Rectal smooth muscle tissue (tissue), 1 donor: ENCODE measurements around the gene CNOT2.
"Not testable (repeated sequence)": the region's sequence is repeated elsewhere in the genome, so short reads cannot be mapped to it uniquely, and the experiment has no call there.

Experiments used
- H3K27ac ChIP-seq: one replicate; pipeline ENCODE4 v1.7.0; 2013; ENCODE audit warnings: low read depth, low read length, inconsistent platforms
- H3K27me3 ChIP-seq: one replicate; pipeline ENCODE4 v1.7.0; 2013; ENCODE audit warnings: low read length; ENCODE audit not compliant: control insufficient read depth, insufficient read depth
- H3K36me3 ChIP-seq: one replicate; pipeline ENCODE4 v1.7.0; 2013; ENCODE audit warnings: low read length; ENCODE audit not compliant: control insufficient read depth, insufficient read depth
- H3K4me1 ChIP-seq: one replicate; pipeline ENCODE4 v1.7.0; 2013; ENCODE audit warnings: low read length; ENCODE audit not compliant: control insufficient read depth, insufficient read depth
- H3K4me3 ChIP-seq: one replicate; pipeline ENCODE4 v1.7.0; 2013; ENCODE audit warnings: low read length
- H3K9ac ChIP-seq: one replicate; pipeline ENCODE4 v1.7.0; 2013; ENCODE audit warnings: low read length

CNOT2 gene

DNA sequence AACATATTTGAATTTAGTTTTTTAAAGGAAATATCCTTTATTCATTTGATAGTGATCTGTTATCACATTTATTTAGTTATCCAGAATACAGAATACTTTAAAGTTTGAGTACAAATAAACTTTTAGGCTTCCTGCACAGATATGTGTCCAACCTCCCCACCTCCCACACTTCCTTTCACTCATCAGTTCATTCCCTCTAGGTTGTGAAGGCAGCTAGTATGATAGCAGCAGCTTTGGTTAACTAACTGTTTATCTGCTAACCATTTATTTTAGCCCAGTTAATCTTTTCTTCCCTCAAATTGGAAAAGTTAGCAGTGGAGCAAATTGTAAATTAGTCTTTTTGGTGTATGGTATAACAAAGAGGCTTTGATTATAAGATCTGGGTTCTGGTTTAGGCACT is 35.7 kb downstream of the CNOT2 start:
- Histone ChIP-seq H3K36me3 (no peaks in the 10 kb centered on the region), H3K9ac (no peak overlapping the region), H3K27ac (no peak overlapping the region), H3K4me3 (no peak overlapping the region), H3K4me1 (no peaks in the 10 kb centered on the region), H3K27me3 (no peaks in the 10 kb centered on the region)

DNA sequence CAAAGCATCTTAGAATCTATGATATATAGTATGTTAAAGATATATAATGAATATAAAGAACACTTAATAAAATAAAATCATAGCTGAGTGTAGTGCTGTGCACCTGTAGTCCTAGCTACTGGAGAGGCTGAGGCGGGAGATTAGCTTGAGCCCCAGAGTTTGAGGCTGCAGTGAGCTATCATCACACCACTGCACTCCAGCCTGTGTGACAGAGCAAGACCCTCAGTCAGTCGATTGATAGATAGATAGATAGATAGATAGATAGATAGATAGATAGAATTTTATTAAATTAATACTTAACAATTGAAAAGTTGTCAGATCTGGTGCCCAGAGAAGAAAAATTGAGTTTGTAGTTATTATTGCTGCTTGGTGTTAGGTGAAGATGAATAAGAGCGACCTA is 40.0 kb downstream of the CNOT2 start:
- no peaks in the 10 kb centered on the region for H3K27me3 ChIP-seq
- H3K36me3 ChIP-seq = peaks cover 4% of the 10 kb centered on the region
- no peak overlapping the region for H3K9ac ChIP-seq
- H3K27ac ChIP-seq = no peak overlapping the region
- H3K4me3 ChIP-seq = no peak overlapping the region
- no peaks in the 10 kb centered on the region for H3K4me1 ChIP-seq

DNA sequence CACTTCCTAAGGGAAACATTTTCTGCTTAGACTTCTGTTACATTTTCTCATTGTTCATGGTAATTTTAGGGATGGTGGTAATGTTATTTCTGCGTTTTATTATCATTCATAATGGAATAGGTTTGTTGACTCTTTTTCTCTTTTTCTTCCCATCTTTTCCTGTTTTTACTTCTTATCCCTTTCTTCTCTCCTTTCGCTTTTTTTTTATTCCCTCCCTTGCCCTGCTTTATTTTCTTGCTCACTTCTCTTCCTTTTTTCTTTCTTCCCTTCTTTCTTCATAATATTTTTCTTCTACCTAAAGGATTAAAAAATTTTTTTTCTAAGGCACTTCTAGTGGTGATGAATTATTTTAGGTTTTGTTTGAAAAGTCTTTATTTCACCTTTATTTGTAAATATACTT is 45.6 kb downstream of the CNOT2 start:
- peaks cover 4% of the 10 kb centered on the region for H3K36me3 ChIP-seq
- H3K4me1 ChIP-seq = no peaks in the 10 kb centered on the region
- no peaks in the 10 kb centered on the region for H3K27me3 ChIP-seq
- H3K27ac ChIP-seq = no peak overlapping the region
- H3K9ac ChIP-seq = no peak overlapping the region
- no peak overlapping the region for H3K4me3 ChIP-seq

DNA sequence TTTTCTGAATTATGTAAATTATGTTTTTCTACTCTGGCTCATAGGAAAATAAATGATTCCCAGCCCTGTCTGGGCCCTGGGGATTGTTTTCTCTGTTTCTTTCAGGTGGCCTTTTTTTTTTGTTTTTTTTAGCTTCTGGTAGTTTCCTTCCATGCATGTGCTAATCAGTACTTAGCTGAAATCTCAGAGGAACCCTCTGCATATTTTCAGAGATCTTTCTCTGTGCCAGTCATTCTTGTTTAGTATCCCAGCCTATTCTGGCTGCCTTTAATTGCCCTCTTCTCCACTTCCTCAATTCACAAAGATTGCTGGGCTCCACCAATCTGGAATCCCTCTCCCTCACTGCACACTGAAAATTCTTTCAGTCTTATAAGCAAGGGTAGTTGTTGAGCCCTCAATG is 46.9 kb downstream of the CNOT2 start:
- Histone ChIP-seq H3K4me1 (no peaks in the 10 kb centered on the region), H3K9ac (no peak overlapping the region), H3K4me3 (no peak overlapping the region), H3K36me3 (peaks cover 8% of the 10 kb centered on the region), H3K27ac (no peak overlapping the region), H3K27me3 (no peaks in the 10 kb centered on the region)

DNA sequence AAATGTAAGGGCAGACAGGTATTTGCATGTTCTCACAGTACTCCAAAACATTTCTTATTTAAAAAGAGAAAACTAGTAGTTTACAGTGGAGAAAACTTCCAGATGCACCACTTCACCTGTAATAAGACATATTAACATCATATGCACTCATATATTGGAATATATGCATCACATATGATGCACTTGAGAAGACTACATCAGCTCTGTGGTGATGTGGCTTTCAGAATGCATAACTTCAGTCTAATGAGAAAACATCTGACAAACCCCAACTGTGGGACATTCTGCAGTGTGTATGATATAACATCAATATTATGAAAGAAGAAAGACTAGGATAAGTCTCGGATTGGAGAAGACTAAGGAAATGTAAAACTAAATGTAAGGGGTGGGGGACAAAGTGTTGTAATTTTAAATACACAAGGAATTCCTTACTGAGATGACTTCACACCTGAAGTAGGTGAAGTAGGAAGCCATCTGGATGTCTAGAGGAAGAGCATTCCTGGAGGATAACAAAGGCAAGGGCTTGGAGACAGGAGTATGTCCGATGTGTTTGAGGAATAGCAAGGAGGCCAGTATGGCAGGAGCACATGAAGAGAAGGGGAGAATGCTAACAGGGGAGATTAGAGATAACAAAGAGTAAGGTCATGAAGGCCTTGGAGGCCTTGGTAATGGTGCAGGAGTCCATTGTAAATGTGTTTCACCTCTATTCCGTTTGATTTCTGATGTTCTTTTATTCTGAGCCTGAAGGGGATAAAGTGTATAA is 49.0 kb downstream of the CNOT2 start:
- Histone ChIP-seq H3K27me3 (no peaks in the 10 kb centered on the region), H3K4me1 (no peaks in the 10 kb centered on the region), H3K27ac (no peak overlapping the region)

DNA sequence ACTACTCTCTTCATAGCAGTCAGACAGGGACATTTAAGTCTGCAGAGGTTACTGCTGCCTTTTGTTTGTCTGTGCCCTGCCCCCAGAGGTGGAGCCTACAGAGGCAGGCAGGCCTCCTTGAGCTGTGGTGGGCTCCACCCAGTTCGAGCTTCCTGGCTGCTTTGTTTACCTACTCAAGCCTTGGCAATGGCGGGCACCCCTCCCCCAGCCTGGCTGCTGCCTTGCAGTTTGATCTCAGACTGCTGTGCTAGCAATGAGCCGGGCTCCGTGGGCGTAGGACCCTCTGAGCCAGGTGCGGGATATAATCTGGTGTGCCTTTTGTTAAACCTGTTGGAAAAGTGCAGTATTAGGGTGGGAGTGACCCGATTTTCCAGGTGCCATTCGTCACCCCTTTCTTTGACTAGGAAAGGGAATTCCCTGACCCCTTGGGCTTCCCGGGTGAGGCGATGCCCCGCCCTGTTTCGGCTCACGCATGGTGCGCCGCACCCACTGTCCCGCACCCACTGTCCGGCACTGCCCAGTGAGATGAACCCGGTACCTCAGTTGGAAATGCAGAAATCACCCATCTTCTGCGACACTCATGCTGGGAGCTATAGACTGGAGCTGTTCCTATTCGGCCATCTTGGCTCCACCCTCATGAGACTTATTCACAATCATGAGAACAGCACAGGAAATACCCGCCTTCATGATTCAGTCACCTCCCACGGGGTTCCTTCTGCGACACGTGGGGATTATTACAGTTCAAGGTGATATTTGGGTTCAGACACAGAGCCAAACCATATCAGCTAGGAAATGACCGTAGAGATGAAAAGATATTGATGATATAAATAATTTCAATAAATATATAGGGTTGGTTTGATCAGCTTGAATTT is 61.7 kb downstream of the CNOT2 start:
- H3K4me3 ChIP-seq, H3K27ac ChIP-seq, H3K4me1 ChIP-seq, H3K27me3 ChIP-seq, H3K36me3 ChIP-seq, H3K9ac ChIP-seq: not testable (repeated sequence)

More for the DNA sequence above, 49.0 kb downstream of the CNOT2 start:
- Histone ChIP-seq H3K36me3 (peaks cover 4% of the 10 kb centered on the region), H3K9ac (no peak overlapping the region), H3K4me3 (no peak overlapping the region)

DNA sequence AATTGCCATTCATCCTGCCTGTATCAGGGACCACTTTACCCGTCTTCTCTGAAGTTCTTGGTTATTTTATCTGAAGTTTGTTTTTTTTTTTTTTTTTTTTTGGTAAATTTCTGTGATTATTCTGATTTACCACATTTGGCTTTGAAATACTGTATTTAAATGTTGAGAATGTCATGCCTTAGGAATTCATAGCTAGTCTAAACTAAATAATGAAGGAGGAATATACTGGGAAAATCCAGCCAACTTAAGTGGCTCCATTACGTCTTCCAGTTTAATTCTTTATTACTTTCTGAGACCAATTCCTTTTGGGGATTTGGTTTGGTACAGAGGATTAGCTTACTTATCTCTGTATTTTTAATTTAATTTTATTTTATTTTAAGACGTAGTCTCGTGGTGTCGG is 62.6 kb downstream of the CNOT2 start:
- Histone ChIP-seq H3K4me1 (no peaks in the 10 kb centered on the region), H3K9ac (no peak overlapping the region), H3K4me3 (no peak overlapping the region), H3K27me3 (no peaks in the 10 kb centered on the region), H3K36me3 (no peaks in the 10 kb centered on the region), H3K27ac (no peak overlapping the region)

DNA sequence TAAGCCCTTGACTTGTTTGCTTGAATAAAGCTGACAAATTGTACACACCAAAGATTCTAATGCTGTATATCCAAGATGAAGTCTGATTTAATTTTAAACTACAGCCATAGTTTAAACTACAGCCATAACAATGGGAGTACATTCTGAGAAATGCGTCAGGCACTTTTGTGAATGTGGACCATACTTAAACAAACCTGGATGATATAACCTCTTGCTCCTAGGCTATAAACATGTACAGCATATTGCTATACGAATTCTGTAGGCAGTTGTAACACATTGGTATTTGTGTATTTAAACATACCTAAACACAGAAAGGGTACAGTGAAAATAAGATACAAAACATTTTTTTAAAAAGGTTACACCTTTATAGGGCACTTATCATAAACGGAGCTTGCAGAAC is 63.4 kb downstream of the CNOT2 start:
- Histone ChIP-seq H3K9ac (no peak overlapping the region), H3K27me3 (no peaks in the 10 kb centered on the region), H3K36me3 (no peaks in the 10 kb centered on the region), H3K27ac (no peak overlapping the region), H3K4me3 (no peak overlapping the region), H3K4me1 (no peaks in the 10 kb centered on the region)

DNA sequence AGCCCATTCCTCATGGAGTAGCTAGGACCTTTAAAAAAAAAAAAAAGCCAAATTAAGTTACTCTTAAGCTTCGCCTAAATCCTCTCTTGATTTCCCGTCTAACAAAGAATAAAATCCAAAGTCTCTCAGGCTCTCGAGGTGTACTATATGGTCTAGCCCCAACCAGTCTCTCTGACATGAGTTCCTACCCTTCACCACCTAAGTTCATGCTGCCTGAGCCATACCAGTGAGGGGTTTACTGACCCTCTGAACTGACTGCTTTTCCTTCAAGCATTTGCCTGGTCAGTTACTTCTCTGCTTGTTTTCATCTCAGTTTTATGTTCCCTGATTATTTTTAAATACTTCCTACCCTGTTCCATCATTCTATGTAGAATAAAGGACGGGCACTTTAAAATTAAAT is 64.6 kb downstream of the CNOT2 start:
- H3K27ac ChIP-seq = no peak overlapping the region
- H3K36me3 ChIP-seq = no peaks in the 10 kb centered on the region
- H3K4me1 ChIP-seq = no peaks in the 10 kb centered on the region
- no peak overlapping the region for H3K9ac ChIP-seq
- H3K4me3 ChIP-seq = no peak overlapping the region
- no peaks in the 10 kb centered on the region for H3K27me3 ChIP-seq

DNA sequence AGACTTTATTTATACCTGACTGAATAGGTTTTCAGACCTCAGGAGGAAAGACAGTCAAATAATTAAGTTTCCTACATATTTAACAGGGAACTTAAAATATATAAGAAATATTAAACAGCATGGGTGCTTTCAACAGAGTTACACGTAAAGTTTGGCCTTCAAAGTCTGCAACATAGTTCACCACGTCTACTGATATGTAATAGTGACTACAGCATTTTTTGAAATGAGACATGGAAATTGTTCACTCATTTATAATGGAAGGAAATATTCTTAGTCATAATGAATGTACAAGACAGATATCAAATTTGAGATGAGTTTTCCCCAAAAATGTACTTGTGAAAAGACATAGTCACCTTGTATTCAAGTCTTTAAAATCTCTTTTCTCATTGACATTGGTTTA is 66.1 kb downstream of the CNOT2 start:
- no peaks in the 10 kb centered on the region for H3K4me1 ChIP-seq
- H3K27ac ChIP-seq = no peak overlapping the region
- no peak overlapping the region for H3K9ac ChIP-seq
- no peaks in the 10 kb centered on the region for H3K36me3 ChIP-seq
- no peaks in the 10 kb centered on the region for H3K27me3 ChIP-seq
- no peak overlapping the region for H3K4me3 ChIP-seq

DNA sequence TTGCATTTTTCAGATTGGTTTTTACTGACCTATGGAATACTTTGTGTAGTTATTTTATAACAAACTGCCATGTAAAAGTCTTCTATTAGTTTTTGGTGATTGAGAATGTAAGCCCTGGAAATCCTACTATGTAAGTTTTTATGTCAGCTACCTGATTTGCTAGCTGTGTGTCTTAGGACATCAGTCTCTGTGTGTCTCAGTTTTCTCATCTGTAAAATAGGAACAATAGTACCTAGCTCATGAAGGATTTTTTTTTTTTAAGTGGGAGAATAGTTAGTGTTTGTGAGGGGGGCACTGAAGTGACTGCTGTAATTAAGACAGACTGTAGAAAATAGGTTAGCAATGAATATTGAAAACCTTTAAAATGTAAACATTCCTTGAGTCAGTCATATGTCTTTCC is 70.9 kb downstream of the CNOT2 start:
- no peaks in the 10 kb centered on the region for H3K36me3 ChIP-seq
- no peaks in the 10 kb centered on the region for H3K4me1 ChIP-seq
- no peak overlapping the region for H3K9ac ChIP-seq
- H3K27me3 ChIP-seq = no peaks in the 10 kb centered on the region
- no peak overlapping the region for H3K27ac ChIP-seq
- H3K4me3 ChIP-seq = no peak overlapping the region

DNA sequence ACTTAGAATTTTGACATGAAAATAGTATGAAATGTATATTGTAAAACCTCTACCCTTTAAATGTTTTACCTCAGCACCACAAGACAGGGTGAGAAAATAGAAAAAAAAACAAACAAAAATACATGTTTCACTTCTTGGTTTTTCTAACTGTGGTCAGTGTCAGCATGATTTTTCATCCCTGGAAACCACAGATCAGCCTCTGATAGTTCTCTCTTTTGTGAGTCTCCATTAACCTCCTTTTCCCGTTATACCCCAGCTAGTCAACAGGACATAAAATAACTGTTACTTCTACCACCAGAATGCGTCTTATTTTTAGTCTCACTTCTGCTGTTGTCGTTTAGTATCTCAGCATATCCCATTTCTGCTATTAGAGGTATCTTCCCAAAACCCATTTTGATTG is 74.5 kb downstream of the CNOT2 start:
- H3K36me3 ChIP-seq = no peaks in the 10 kb centered on the region
- no peak overlapping the region for H3K4me3 ChIP-seq
- no peak overlapping the region for H3K27ac ChIP-seq
- H3K9ac ChIP-seq = no peak overlapping the region
- H3K4me1 ChIP-seq = no peaks in the 10 kb centered on the region
- no peaks in the 10 kb centered on the region for H3K27me3 ChIP-seq

DNA sequence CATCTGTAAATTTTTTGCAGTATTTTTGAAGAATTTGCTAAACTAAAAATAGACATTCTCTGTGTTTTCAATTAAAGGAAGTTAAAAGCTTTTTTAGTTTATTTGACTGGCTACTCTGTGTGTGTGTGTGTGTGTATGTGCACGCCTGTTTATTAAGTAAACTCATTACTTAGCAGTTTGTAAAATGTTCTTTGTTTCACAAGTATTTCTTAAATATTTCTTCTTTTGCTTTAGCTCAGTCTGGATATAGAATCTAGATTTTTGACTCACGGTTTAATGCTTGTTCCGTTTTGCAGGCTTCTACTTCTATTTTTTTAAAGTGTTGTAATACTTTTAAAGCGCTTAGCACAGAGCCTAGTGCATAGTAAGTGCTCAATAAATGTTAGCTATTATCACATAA is 76.4 kb downstream of the CNOT2 start:
- Histone ChIP-seq H3K27me3 (no peaks in the 10 kb centered on the region), H3K4me3 (no peak overlapping the region), H3K4me1 (no peaks in the 10 kb centered on the region), H3K27ac (no peak overlapping the region), H3K36me3 (no peaks in the 10 kb centered on the region), H3K9ac (no peak overlapping the region)
